ENCODE results near the gene MUC12. TPM values are rescaled to one million over a fixed set of nuclear protein-coding genes. Genes with fewer than 3 reads are reported as not detected.

MUC12 gene
- total and polyA plus RNA-seq, 9 of the 15 experiments (the other 6 are each of a cell fraction or from before 2014, with no cell fraction given): 0.23 to 1.2 (median 0.79) TPM; not detected in 1

GRCh38 chr7:100971111-100972001 lies 2.0 kb downstream of the MUC12 start:
- Histone ChIP-seq H3K27ac (ENCODE audit: extremely low read depth, low read depth, low read length) (no peak overlapping the region), H3K9ac (ENCODE audit: insufficient read depth in 1 of 2, low read depth in 2 of 2, low read length in 2 of 2) (no peak overlapping the region), H4K20me1 (replicated peaks; ENCODE audit: control insufficient read depth, insufficient read depth, low read length) (peaks cover 14% of the 10 kb centered on the region), H3K9me3 (replicated peaks; ENCODE audit: control insufficient read depth, insufficient read depth, low read depth, low read length) (no peaks in the 10 kb centered on the region), H2AFZ (ENCODE audit: low read depth, low read length) (no peak overlapping the region), H3K36me3 (ENCODE audit: control insufficient read depth, insufficient read depth, low read length) (no peaks in the 10 kb centered on the region), H3K9me1 (ENCODE audit: control insufficient read depth, insufficient read depth, low read length) (peaks cover 3% of the 10 kb centered on the region), H3K27me3 (ENCODE audit: control insufficient read depth in 2 of 2, insufficient read depth in 2 of 2, low read length in 2 of 2) (peaks cover 28 to 53% of the 10 kb centered on the region in 2 experiments), H3K4me2 (ENCODE audit: insufficient read depth, low read length) (no peak overlapping the region), H3K79me2 (ENCODE audit: control insufficient read depth, insufficient read depth, low read length) (no peaks in the 10 kb centered on the region), H3K4me1 (replicated peaks in 1 of 2; ENCODE audit: control insufficient read depth in 2 of 2, insufficient read depth in 2 of 2, low read length in 2 of 2) (peaks cover 5 to 8% of the 10 kb centered on the region in 2 experiments; a peak in 4 of 5 replicates), H3K4me3 (no peak overlapping the region)
- CTCF ChIA-PET (ENCODE audit: low intra/inter-chr PET ratio): no interaction called here
- under 1% methylated on average over 14 of the region's 14 CpGs for WGBS (ENCODE audit: insufficient coverage, low coverage, missing lambda C conversion rate)
- TF ChIP-seq NCOR1 (IDR thresholded peaks at IDR 0.05) (no peak), SAP30 (IDR thresholded peaks at IDR 0.05; ENCODE audit: borderline replicate concordance, insufficient read depth, low read depth, low read length, poor library complexity, severe bottlenecking) (no peak), GTF3C2 (IDR thresholded peaks at IDR 0.05; ENCODE audit: borderline replicate concordance, extremely low read depth, insufficient read length) (no peak)
- intact Hi-C loops (cut with micrococcal nuclease) (no loop called here), in situ Hi-C loops (cut with MboI) (no loop called here)
- ATAC-seq (no peak), DNase-seq (ENCODE audit: extremely low read depth in 1 of 4, low spot score in 3 of 4) (no peak), FAIRE-seq (no peak)
- POLR2A ChIA-PET: interaction anchor here (0.6 kb wide), 1 partner anchor 119 kb away, joined by 3 read pairs; the partner anchor contains the start of gene SLC12A9
- no TSS peak for BruUV-seq (replicated peaks)

All from K562 (cell line).